HG03064 (cell line): Measurements from ENCODE around the gene DNAH9.

ENCODE experiments used
- ATAC-seq: cut with Tn5 transposase; IDR thresholded peaks from one replicate; pipeline ENCODE4 v1.9.1; 2021; ENCODE audit warnings: low read depth; ENCODE audit not compliant: unreplicated experiment

The DNAH9 gene

DNA sequence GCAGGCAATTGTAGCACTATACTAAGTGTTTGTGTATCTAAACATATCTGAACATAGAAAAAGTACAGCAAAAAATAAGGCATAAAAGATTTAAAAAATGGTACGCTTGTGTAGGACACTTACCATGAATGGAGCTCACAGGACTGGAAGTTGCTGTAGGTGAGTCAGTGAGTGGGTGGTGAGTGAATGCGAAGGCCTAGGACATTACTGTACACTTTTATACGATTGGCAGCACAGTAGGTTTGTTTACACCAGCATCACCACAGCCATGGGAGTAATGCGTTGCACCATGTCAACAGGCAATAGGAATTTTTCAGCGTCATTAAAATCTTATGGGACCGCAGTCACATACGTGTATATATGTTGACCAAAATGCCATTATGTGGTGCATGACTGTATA lies 45.6 kb downstream of the DNAH9 start:
- no peak for ATAC-seq

GRCh38 chr17:11644265-11645212 lies 46.3 kb downstream of the DNAH9 start:
- no peak for ATAC-seq

DNA sequence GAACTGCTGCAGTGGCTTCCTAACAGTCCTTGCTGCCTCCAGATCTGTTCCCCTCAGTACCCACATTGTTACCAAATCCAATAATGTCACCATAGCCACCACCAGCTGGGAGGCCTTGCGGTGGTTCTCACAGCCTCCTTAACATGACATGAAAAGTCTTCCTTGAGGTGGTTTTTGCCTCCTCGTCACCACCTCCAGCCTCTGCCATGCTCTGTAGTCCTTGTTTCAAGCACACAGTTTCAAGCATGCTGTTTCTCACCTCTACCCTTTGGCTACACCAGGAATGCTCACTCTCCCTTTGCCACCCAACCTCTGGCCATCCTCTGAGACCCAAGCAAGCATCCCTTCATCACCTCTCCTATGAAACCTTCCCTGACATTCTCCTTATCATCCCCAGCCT lies 47.2 kb downstream of the DNAH9 start:
- ATAC-seq: no peak

DNA sequence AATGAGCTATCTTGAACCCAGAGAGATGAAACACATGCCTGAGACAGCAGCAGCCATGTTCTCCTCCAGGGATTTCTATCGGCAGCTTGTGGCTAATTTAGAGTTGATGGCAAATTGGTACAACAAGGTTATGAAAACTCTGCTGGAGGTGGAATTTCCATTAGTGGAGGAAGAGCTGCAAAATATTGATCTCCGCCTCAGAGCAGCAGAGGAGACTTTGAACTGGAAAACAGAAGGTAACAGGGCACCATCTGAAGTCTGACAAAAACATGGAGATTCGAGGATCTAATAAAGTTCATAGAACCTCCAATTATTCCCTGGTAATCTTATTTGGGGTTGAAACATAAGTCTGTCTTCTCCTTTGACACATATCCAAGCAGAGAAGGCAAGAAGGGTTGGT lies 52.8 kb downstream of the DNAH9 start:
- ATAC-seq: no peak

DNA sequence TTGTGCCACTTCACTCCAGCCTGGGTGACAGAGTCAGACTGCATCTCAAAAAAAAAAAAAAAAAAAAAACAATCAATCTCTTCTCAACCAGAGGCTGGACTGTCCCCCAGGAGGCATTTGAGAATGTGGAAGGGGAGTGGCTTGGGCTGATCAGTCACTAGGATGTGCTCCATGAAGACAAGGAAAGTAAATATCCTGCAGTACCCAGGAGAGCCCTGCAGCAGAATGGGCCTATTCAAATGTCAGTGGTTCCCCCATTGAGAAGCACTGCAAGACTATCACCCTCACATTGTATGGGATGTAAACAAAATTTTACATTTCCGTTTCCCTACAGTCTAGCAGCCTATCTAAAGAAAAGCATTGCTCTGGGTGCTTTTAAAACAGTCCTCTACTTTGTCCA lies 70.3 kb downstream of the DNAH9 start:
- ATAC-seq: no peak

DNA sequence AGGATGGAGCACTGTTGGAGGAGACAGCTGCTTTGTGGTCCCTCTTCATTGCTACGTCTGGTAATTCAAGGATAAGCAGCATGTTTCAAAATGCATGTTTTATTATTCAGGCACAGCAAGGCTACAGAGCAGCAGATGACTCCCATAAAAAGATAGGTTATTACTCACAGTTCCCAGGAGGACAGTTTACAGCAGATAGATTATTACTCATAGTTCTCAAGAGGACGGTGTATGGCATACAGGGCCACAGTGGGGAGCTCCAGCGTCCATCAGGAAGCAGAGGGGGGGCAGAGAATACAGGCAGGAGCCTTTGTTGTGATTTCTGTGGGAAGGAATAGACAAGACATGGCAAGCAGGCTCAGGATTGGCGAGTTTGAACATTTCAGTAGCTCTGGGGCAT lies 72.9 kb downstream of the DNAH9 start:
- ATAC-seq: no peak

GRCh38 chr17:11682646-11683045 lies 84.4 kb downstream of the DNAH9 start:
- no peak for ATAC-seq

- ATAC-seq: no peak
Measured at GRCh38 chr17:11690681-11691080, 92.4 kb downstream of the DNAH9 start.

DNA sequence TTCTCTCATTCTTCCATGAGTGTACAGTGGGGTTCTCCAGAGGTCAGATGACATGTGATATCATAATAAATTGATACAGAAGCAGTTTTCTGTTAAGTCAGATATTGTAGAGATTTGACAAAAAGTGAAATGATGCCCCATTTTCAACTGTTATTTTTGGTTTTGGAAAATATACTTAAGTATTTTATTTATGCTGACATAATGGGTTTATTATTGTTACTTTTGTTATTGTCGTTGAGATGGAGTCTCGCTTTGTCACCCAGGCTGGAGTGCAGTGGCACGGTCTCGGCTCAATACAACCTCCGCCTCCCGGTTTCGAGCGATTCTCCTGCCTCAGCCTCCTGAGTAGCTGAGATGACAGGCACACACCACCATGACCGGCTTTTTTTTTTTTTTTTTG lies 94.4 kb downstream of the DNAH9 start:
- ATAC-seq: no peak

DNA sequence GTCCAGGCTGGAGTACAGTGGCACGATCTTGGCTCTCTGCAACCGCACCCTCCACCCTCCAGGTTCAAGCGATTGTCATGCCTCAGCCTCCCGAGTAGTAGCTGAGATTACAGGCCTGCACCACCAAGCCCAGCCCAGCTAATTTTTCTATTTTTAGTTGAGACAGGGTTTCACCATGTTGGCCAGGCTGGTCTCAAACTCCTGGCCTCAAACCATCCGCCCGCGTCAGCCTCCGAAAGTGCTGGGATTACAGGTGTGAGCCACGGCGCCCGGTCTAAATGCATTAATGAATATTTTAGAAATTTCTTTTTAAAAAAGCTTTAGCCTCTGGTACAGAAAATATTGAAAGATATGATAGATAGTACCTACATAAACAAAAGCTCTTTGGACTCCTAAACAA lies 95.0 kb downstream of the DNAH9 start:
- no peak for ATAC-seq

- no peak for ATAC-seq
Measured at GRCh38 chr17:11700668-11701067, 102.4 kb downstream of the DNAH9 start.

DNA sequence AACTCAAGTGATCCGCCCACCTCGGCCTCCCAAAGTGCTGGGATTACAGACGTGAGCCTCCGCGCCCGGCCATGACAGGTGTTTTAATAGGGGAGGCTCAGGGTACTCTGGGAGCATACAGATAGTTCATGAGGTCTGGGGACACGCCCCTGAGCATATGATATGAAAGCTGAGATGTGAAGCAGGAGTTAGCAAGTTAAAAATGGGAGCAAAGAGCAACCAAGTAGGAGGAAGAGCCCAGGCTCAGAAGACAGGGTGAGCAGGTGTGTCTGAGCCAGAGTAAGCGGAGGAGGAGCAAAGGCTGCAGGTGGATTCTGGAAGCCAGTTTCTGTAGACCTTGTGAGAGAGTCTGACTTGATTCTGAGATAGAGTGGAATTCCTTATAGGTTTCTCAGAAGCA lies 103.6 kb downstream of the DNAH9 start:
- no peak for ATAC-seq

DNA sequence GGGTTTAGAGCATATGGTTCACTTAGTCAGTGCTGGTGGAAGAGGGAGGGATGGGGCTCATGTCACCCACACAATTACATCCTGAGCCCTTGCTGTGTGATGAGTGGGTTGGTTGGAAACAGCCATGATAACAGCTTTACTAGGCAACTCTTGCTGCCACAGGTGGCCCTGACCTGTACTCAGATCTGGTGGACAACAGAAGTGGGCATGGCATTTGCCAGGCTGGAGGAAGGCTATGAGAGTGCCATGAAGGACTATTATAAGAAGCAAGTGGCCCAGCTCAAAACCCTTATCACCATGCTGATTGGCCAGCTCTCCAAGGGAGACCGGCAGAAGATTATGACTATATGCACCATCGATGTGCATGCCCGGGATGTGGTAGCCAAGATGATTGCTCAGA lies 105.8 kb downstream of the DNAH9 start:
- no peak for ATAC-seq

DNA sequence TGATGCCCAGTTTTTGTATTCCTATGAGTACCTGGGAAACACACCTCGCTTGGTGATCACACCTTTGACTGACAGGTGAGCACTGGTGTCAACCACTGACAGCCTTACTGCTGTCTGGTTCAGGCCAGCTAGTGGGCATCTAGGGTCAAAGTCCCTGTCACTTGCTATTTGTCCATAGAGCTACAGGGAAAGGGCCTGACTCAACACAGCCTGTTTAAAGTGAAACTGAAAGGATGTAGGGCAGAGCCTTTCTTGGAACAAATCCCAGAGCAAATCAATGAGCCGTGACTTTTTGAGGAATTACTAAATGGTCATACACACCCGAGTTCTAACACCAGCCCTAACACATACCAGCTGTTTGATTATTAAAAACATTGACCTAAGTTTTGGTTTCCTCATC lies 106.8 kb downstream of the DNAH9 start:
- ATAC-seq: no peak

GRCh38 chr17:11707586-11707985 lies 109.3 kb downstream of the DNAH9 start:
- no peak for ATAC-seq

GRCh38 chr17:11712456-11712855 lies 114.2 kb downstream of the DNAH9 start:
- ATAC-seq: no peak

DNA sequence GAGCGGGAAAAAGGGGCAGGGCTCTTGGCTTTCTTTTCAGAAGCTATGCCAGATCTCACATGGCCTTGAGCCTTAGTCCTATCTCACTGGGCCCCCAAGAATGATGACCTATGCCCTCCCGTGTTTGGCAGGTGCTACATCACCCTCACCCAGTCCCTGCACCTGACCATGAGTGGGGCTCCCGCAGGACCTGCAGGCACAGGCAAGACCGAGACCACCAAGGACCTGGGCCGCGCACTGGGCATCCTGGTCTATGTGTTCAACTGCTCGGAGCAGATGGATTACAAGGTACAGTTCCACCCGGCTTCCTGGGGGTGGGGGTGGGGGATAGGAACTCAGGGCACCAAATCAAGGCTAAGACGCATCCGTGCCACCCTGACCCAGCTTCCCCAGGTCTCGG lies 120.9 kb downstream of the DNAH9 start:
- no peak for ATAC-seq

DNA sequence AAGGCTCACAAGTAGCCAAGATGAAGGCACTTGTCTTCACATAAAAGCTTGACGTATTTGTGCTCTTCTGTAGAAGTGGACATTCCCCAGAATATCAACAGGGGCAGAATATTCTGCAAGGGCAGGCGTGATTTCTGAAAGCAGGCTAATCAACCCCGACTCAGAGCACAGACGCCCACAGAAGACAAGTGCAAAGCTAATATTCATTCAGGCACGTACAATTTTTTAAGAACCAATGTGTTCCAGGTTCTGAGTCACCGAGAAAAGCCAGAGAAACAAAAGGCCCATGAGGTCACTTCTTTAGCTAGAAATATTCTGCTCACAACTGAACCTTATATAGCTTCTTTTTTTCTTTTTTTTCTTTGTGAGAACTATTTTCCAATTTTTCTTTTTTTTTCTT lies 121.6 kb downstream of the DNAH9 start:
- ATAC-seq: no peak

DNA sequence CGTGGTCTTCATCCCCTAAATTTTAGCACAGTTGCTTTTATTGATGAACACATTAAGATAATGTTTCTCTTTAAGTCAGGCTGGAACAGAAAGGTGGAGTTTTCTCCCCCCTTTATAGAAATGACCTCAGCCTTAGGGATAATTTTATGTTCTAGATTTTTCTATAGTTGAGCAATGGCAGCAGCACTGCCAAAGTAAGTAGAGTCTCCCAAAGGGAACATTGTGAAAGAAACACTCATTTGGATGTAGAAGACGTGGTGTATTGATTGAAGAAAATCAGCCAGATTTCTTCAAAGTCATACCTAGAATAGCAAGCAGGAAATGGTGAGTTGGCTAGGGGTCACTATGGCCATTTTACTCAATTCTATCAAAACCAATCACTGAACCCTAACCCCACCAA lies 122.5 kb downstream of the DNAH9 start:
- ATAC-seq: no peak

DNA sequence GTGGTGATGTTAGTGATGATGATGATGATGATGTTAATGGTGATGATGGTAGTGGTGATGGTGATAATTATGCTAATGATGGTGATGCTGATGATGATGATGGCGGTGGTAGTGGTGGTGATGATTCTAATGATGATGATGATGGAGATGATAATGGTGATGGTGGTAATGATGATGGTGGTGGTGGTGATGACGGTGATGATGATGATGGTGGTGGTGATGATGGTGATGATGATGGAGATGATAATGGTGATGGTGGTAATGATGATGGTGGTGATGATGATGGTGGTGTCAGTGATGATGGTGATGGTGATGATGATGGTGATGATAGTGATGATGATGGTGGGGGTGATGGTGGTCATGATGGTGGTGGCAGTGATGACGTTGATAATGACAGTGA lies 132.5 kb downstream of the DNAH9 start:
- no peak for ATAC-seq

DNA sequence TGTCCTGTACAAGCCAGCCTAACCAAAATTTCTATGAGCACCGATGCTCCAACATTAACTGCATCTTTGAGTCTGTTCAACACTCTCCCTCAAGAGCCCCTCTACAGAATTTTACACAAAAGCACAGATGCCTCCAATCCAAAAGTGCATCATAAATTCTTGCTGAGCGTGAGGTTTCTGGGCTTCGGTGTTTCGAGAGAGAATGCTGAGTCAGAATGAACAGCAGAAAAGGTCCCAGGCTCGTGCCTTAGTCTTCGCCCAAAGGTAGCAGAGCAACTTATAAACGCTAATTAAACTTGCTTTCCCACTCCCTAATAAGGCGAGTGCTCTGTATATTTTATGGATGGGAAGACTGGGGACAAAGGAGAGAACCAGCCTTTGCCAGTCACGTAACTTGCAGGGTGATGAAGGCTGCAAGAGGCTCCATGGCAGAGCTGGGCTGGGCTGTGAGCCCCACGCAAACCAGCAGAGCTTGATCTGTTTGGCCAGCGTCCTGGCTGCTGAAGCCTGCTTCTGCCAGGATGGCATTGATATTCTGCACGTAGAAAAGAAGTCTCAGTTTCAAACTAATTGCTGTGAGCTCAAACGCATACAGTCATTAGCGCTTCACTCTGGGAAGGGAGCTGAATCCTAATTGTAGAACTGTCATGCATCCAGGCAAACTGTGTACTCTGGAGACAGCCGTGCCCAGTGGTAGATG lies 138.5 kb downstream of the DNAH9 start:
- ATAC-seq: no peak

DNA sequence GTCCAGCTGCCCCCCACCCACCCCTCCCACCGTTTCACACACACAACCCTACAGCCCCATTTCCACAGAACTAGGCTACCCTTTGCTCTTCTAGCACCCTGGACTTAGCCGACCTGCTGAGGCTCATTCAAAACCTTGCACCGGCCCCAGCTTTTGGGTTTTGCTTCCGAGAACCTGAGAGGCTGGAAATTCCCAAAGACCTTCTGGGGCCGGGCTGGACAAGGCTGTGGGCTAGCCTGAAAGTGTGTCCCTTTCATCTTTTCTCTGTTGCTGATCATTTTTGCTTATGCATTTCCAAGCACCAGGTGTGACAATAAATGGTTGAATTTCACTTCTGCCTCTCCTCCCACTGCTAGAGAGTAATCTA lies 139.0 kb downstream of the DNAH9 start:
- no peak for ATAC-seq
